Activated naive CD4-positive, alpha-beta T cell treated with anti-CD3 and anti-CD28 coated beads, Interleukin-2, amount 10 ng/mL, durations not matched to agents 7 days and 5 days (primary cell): Measurements from ENCODE around the gene PHOSPHO1.

ENCODE experiments used
- CTCF ChIA-PET: fragments of 350-600 bp; sonication (Branson Sonifier 250); formaldehyde crosslinking; loops from one replicate; lab custom pipeline; 2021; ENCODE audit warnings: antibody characterized with exemption; lab: Charles Lee
- DNase-seq: peaks from one replicate; pipeline ENCODE4 v3.0.0-alpha.2; 2020
- H3K27ac Mint-ChIP-seq: one replicate; pipeline ENCODE4 v1.8.0; 2021; ENCODE audit warnings: mild to moderate bottlenecking, moderate library complexity, mixed read lengths
- H3K27me3 Mint-ChIP-seq: one replicate; pipeline ENCODE4 v1.8.0; 2021; ENCODE audit warnings: mild to moderate bottlenecking, mixed read lengths
- H3K36me3 Mint-ChIP-seq: one replicate; pipeline ENCODE4 v1.8.0; 2021; ENCODE audit warnings: mixed read lengths
- H3K4me1 Mint-ChIP-seq: one replicate; pipeline ENCODE4 v1.8.0; 2021; ENCODE audit warnings: mixed read lengths
- H3K4me3 Mint-ChIP-seq: one replicate; pipeline ENCODE4 v1.8.0; 2021; ENCODE audit warnings: mild to moderate bottlenecking, moderate library complexity, mixed read lengths
- H3K9me3 Mint-ChIP-seq: one replicate; pipeline ENCODE4 v1.8.0; 2021; ENCODE audit warnings: mixed read lengths

Gene PHOSPHO1

GRCh38 chr17:49258394-49258793, 27.8 kb upstream of the PHOSPHO1 start:
- Mint-ChIP-seq H3K27ac (no peak overlapping the region), H3K4me1 (peaks cover 16% of the 10 kb centered on the region), H3K9me3 (no peaks in the 10 kb centered on the region), H3K27me3 (peaks cover 53% of the 10 kb centered on the region), H3K36me3 (no peaks in the 10 kb centered on the region), H3K4me3 (no peak overlapping the region)
- DNase-seq, result no peak
- CTCF ChIA-PET, result interaction anchor here (0.5 kb wide), 1 partner anchor 135 kb away, joined by 4 read pairs; no protein-coding TSS in a partner anchor

DNA sequence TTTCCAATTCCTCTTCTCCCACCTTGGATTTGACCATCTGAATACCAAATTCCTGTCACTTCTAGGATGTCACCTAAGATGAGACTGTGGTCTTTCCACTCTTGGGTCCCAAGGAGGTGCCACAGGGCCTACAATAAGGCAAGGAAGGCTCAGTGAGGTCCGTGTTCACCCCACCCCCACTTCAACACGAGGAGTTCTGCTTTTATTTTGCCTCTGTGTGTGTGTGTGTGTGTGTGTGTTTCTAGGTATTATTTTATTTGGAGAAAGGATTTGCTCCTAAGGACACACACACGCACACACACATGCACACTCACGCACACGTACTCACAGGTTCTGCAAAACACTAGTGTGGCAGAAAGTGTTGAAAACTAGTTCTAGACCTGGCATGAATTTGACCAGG, 24.5 kb upstream of the PHOSPHO1 start:
- no peaks in the 10 kb centered on the region for H3K36me3 Mint-ChIP-seq
- H3K4me3 Mint-ChIP-seq, result no peak overlapping the region
- no peak for DNase-seq
- H3K4me1 Mint-ChIP-seq, result peaks cover 7% of the 10 kb centered on the region
- H3K9me3 Mint-ChIP-seq, result no peaks in the 10 kb centered on the region
- H3K27ac Mint-ChIP-seq, result no peak overlapping the region
- CTCF ChIA-PET, result no interaction called here
- peaks cover 34% of the 10 kb centered on the region for H3K27me3 Mint-ChIP-seq

DNA sequence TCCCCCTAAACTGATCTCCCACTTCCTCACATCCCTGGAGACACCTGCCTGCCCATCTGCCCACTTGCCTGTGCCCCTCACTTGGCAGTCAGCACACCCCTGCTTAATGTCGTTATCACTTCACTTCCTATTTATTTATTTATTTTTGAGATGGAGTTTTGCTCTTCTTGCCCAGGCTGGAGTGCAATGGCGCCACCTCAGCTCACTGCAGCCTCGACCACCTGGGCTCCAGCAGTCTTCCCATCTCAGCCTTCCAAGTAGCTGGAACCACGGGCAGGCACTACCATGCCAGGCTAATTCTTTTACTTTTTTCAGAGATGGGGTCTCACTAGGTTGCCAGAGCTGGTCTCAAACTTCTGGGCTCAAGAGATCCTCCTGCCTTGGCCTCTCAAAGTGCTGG, 23.5 kb upstream of the PHOSPHO1 start:
- no peaks in the 10 kb centered on the region for H3K36me3 Mint-ChIP-seq
- H3K27ac Mint-ChIP-seq, result no peak overlapping the region
- no peaks in the 10 kb centered on the region for H3K9me3 Mint-ChIP-seq
- no peak for DNase-seq
- H3K4me3 Mint-ChIP-seq, result no peak overlapping the region
- no peaks in the 10 kb centered on the region for H3K4me1 Mint-ChIP-seq
- CTCF ChIA-PET, result no interaction called here
- H3K27me3 Mint-ChIP-seq, result peaks cover 35% of the 10 kb centered on the region

DNA sequence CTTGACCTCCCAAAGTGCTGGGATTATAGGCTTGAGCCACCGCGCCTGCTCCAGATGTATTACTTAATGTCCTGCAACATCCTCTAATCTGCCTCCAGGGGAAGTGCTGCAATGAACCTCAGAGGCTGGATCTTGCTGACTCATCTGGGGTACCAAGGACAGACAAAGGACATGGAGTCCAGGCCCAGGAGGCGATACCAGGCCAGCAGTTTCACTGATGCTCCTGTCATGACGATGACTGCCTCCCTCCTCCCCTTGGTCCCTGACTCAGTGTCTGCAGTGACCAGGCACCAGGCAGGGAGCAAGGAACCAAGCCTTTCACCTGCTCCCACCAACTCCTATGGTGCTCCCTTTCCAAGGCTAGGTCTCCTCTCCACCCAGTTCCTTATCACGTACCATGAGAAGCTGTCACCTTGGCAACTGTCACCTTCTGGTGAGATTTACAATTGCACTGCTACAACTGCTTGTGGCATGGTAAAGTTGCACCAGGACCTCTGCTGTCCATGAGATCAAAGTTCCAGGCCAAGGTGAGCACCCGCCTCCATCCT, 21.6 kb upstream of the PHOSPHO1 start:
- Mint-ChIP-seq H3K27ac (no peak overlapping the region), H3K4me1 (no peaks in the 10 kb centered on the region), H3K36me3 (no peaks in the 10 kb centered on the region), H3K27me3 (peaks cover 39% of the 10 kb centered on the region), H3K9me3 (no peaks in the 10 kb centered on the region), H3K4me3 (no peak overlapping the region)
- DNase-seq, result no peak
- CTCF ChIA-PET, result no interaction called here

GRCh38 chr17:49249890-49250522, 19.4 kb upstream of the PHOSPHO1 start:
- DNase-seq, result no peak
- H3K27ac Mint-ChIP-seq, result peak overlapping the region; percentile 5
- H3K9me3 Mint-ChIP-seq, result no peaks in the 10 kb centered on the region
- H3K4me3 Mint-ChIP-seq, result no peak overlapping the region
- peaks cover 40% of the 10 kb centered on the region for H3K27me3 Mint-ChIP-seq
- H3K36me3 Mint-ChIP-seq, result no peaks in the 10 kb centered on the region
- no peaks in the 10 kb centered on the region for H3K4me1 Mint-ChIP-seq
- CTCF ChIA-PET, result interaction anchor here (0.5 kb wide), 1 partner anchor 17 kb away, joined by 3 read pairs; no protein-coding TSS in a partner anchor

GRCh38 chr17:49249292-49249794, 18.8 kb upstream of the PHOSPHO1 start:
- Mint-ChIP-seq H3K4me1 (no peaks in the 10 kb centered on the region), H3K27ac (no peak overlapping the region), H3K4me3 (no peak overlapping the region), H3K36me3 (no peaks in the 10 kb centered on the region), H3K9me3 (no peaks in the 10 kb centered on the region), H3K27me3 (peaks cover 46% of the 10 kb centered on the region)
- DNase-seq, result no peak
- CTCF ChIA-PET, result interaction anchor here (0.5 to 1.3 kb wide), 2 partner anchors 16 to 22 kb away, joined by 3 to 4 read pairs; no protein-coding TSS in a partner anchor

GRCh38 chr17:49247944-49248343, 17.4 kb upstream of the PHOSPHO1 start:
- H3K27me3 Mint-ChIP-seq, result peaks cover 41% of the 10 kb centered on the region
- H3K9me3 Mint-ChIP-seq, result no peaks in the 10 kb centered on the region
- DNase-seq, result no peak
- no peaks in the 10 kb centered on the region for H3K4me1 Mint-ChIP-seq
- H3K4me3 Mint-ChIP-seq, result no peak overlapping the region
- peak overlapping the region; percentile 61 for H3K27ac Mint-ChIP-seq
- CTCF ChIA-PET, result interaction anchor here (0.8 to 1.3 kb wide), 2 partner anchors 21 to 26 kb away, joined by 3 to 4 read pairs; no protein-coding TSS in a partner anchor
- no peaks in the 10 kb centered on the region for H3K36me3 Mint-ChIP-seq

DNA sequence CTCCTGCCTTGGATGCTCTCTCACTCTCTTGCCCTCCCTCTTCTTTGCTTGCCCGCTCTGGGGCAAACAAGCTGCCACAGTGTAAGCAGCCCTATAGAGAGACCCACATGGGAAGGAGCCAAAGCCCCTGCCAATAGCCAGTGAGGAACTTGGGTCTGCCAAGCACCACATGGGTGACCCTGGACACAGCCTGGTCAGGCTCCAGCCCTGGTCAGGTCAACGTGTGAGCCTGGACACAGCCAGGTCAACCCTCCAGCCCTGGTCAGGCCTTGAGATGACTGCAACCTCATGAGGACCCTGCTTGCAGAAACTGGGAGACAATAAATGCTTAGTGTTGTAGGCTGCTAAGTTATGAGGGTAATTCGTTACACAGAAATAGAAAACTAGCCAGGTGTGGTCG, 14.3 kb upstream of the PHOSPHO1 start:
- Mint-ChIP-seq H3K27ac (no peak overlapping the region), H3K36me3 (no peaks in the 10 kb centered on the region), H3K27me3 (peaks cover 32% of the 10 kb centered on the region), H3K9me3 (no peaks in the 10 kb centered on the region), H3K4me1 (no peaks in the 10 kb centered on the region), H3K4me3 (no peak overlapping the region)
- no peak for DNase-seq
- CTCF ChIA-PET, result no interaction called here

- Mint-ChIP-seq H3K9me3 (no peaks in the 10 kb centered on the region), H3K27ac (no peak overlapping the region), H3K36me3 (no peaks in the 10 kb centered on the region), H3K4me3 (no peak overlapping the region), H3K27me3 (peaks cover 39% of the 10 kb centered on the region), H3K4me1 (no peaks in the 10 kb centered on the region)
- DNase-seq, result no peak
- CTCF ChIA-PET, result no interaction called here
Measured at GRCh38 chr17:49242813-49243212, 12.2 kb upstream of the PHOSPHO1 start.

DNA sequence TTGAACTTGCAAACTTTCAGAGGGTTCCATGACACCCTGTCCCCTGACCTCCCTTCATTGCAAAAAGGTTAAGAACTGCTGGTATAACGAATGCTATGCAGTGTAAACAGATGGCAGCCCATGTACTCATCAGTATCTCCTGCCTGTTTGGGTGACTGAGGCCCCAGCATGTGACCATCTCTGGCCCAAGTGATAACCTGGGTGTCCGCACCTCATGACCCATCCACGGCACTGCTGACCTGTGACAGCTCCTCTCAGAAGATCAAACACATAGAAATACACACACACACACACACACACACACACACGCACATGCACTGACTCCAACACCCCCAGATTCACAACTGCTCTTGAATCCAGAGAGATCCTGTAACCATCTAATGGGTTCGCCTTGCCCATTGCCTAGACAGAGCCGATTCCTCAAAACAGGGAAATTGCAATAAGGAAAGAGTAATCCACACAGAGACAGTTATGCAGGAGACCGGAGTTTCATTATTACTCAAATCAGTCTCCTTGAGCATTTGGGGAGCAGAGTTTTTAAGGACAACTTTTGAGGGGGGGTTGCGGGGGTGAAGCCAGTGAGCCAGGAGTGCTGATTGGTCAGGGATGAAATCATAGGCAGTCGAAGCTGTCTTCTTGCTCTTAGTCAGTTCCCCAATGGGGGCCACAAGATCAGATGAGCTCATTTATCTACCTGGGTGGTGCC, 11.3 kb upstream of the PHOSPHO1 start:
- Mint-ChIP-seq H3K9me3 (no peaks in the 10 kb centered on the region), H3K4me1 (no peaks in the 10 kb centered on the region), H3K27me3 (peaks cover 39% of the 10 kb centered on the region), H3K36me3 (no peaks in the 10 kb centered on the region), H3K4me3 (no peak overlapping the region), H3K27ac (no peak overlapping the region)
- no peak for DNase-seq
- CTCF ChIA-PET, result no interaction called here

- CTCF ChIA-PET, result no interaction called here
- H3K4me3 Mint-ChIP-seq, result no peak overlapping the region
- H3K27me3 Mint-ChIP-seq, result peaks cover 44% of the 10 kb centered on the region
Measured at GRCh38 chr17:49241040-49241439, 10.5 kb upstream of the PHOSPHO1 start.

GRCh38 chr17:49240619-49241018, 10.0 kb upstream of the PHOSPHO1 start:
- CTCF ChIA-PET, result no interaction called here
- Mint-ChIP-seq H3K36me3 (no peaks in the 10 kb centered on the region), H3K4me1 (no peaks in the 10 kb centered on the region), H3K9me3 (no peaks in the 10 kb centered on the region), H3K4me3 (no peak overlapping the region), H3K27me3 (peaks cover 48% of the 10 kb centered on the region), H3K27ac (no peak overlapping the region)
- DNase-seq, result no peak

More at GRCh38 chr17:49241040-49241439, 10.5 kb upstream of the PHOSPHO1 start:
- no peak for DNase-seq
- no peaks in the 10 kb centered on the region for H3K9me3 Mint-ChIP-seq
- H3K27ac Mint-ChIP-seq, result no peak overlapping the region
- H3K4me1 Mint-ChIP-seq, result no peaks in the 10 kb centered on the region
- no peaks in the 10 kb centered on the region for H3K36me3 Mint-ChIP-seq

GRCh38 chr17:49239963-49240362, 9.4 kb upstream of the PHOSPHO1 start:
- no peak for DNase-seq
- no peaks in the 10 kb centered on the region for H3K4me1 Mint-ChIP-seq
- no peak overlapping the region for H3K4me3 Mint-ChIP-seq
- no peak overlapping the region for H3K27ac Mint-ChIP-seq
- CTCF ChIA-PET, result interaction anchor here (0.6 to 1.5 kb wide), 4 partner anchors 13 to 145 kb away, joined by 3 to 5 read pairs (median 3); no protein-coding TSS in a partner anchor
- no peaks in the 10 kb centered on the region for H3K9me3 Mint-ChIP-seq
- no peaks in the 10 kb centered on the region for H3K36me3 Mint-ChIP-seq
- peaks cover 49% of the 10 kb centered on the region for H3K27me3 Mint-ChIP-seq

- no peak overlapping the region for H3K4me3 Mint-ChIP-seq
- no peak for DNase-seq
- no peak overlapping the region for H3K27ac Mint-ChIP-seq
- peaks cover 72% of the 10 kb centered on the region for H3K27me3 Mint-ChIP-seq
- peaks cover 6% of the 10 kb centered on the region for H3K4me1 Mint-ChIP-seq
- no peaks in the 10 kb centered on the region for H3K36me3 Mint-ChIP-seq
- H3K9me3 Mint-ChIP-seq, result no peaks in the 10 kb centered on the region
- CTCF ChIA-PET, result interaction anchor here (0.6 to 1.1 kb wide), 3 partner anchors 9 to 510 kb away, joined by 3 to 5 read pairs (median 3); no protein-coding TSS in a partner anchor
Measured at GRCh38 chr17:49235896-49236295, 5.3 kb upstream of the PHOSPHO1 start.
